Astrocyte (in vitro differentiated cells and primary cell): ENCODE data around the gene SLAMF6. TPM values are rescaled to one million over a fixed set of nuclear protein-coding genes. Genes with fewer than 3 reads are reported as not detected.
A peak's percentile ranks its signal among the peaks of the same experiment; 100 is the strongest.

Experiments
- DNase-seq: peaks from one replicate; pipeline ENCODE4 v3.0.0-alpha.2; 2010; ENCODE audit warnings: low read depth
- FAIRE-seq: peaks from 2 replicates; lab custom pipeline; 2011; peaks lifted over from hg19 to GRCh38; lab: Jason Lieb, UNC
- H2AFZ ChIP-seq: 2 replicates; pipeline ENCODE4 v1.6.0; 2012; ENCODE audit warnings: low read depth, low read length, inconsistent platforms
- H3K27ac ChIP-seq: 2 replicates; pipeline ENCODE4 v1.5.1; 2011; ENCODE audit warnings: low read depth, low read length, inconsistent platforms
- H3K27me3 ChIP-seq: 2 replicates; pipeline ENCODE4 v1.6.0; 2011; ENCODE audit warnings: low read length, inconsistent platforms; ENCODE audit not compliant: insufficient read depth
- H3K36me3 ChIP-seq: 2 replicates; pipeline ENCODE4 v1.5.1; 2011; ENCODE audit warnings: low read length, inconsistent platforms; ENCODE audit not compliant: insufficient read depth
- H3K4me1 ChIP-seq: 2 replicates; pipeline ENCODE4 v1.5.1; 2011; ENCODE audit warnings: low read length, inconsistent platforms; ENCODE audit not compliant: insufficient read depth
- H3K4me2 ChIP-seq: 2 replicates; pipeline ENCODE4 v1.6.0; 2012; ENCODE audit warnings: low read length, inconsistent platforms
- H3K4me3 ChIP-seq: 2 replicates; pipeline ENCODE4 v1.5.1; 2011; ENCODE audit warnings: low read depth, mild to moderate bottlenecking, low read length, inconsistent platforms; ENCODE audit not compliant: insufficient read depth
- H3K79me2 ChIP-seq: 2 replicates; pipeline ENCODE4 v1.6.0; 2012; ENCODE audit warnings: mild to moderate bottlenecking, low read length, inconsistent platforms; ENCODE audit not compliant: insufficient read depth
- H3K9ac ChIP-seq: 2 replicates; pipeline ENCODE4 v1.6.0; 2012; ENCODE audit warnings: mild to moderate bottlenecking, low read length, inconsistent platforms
- H3K9me3 ChIP-seq: 2 replicates; pipeline ENCODE4 v1.5.1; 2012; ENCODE audit warnings: low read depth, mild to moderate bottlenecking, low read length, inconsistent platforms; ENCODE audit not compliant: insufficient read depth
- H4K20me1 ChIP-seq: 2 replicates; pipeline ENCODE4 v1.6.0; 2012; ENCODE audit warnings: low read length, inconsistent platforms; ENCODE audit not compliant: insufficient read depth
- H3K27ac Mint-ChIP-seq: one replicate; pipeline ENCODE4 v1.8.0; 2021; ENCODE audit warnings: mild to moderate bottlenecking, mixed read lengths; ENCODE audit not compliant: unreplicated experiment
- H3K27me3 Mint-ChIP-seq: one replicate; pipeline ENCODE4 v1.8.0; 2021; ENCODE audit warnings: low read depth, mixed read lengths; ENCODE audit not compliant: unreplicated experiment
- H3K36me3 Mint-ChIP-seq: one replicate; pipeline ENCODE4 v1.8.0; 2021; ENCODE audit warnings: low read depth, mixed read lengths; ENCODE audit not compliant: unreplicated experiment
- H3K4me1 Mint-ChIP-seq: one replicate; pipeline ENCODE4 v1.8.0; 2021; ENCODE audit warnings: low read depth, mixed read lengths; ENCODE audit not compliant: unreplicated experiment
- H3K4me3 Mint-ChIP-seq: one replicate; pipeline ENCODE4 v1.8.0; 2021; ENCODE audit warnings: mild to moderate bottlenecking, moderate library complexity, mixed read lengths; ENCODE audit not compliant: unreplicated experiment
- H3K9me3 Mint-ChIP-seq: one replicate; pipeline ENCODE4 v1.8.0; 2021; ENCODE audit warnings: mild to moderate bottlenecking, mixed read lengths; ENCODE audit not compliant: unreplicated experiment
- EZH2 ChIP-seq: IDR thresholded peaks from 2 replicates; pipeline ENCODE4 v1.6.1; 2012; ENCODE audit warnings: mild to moderate bottlenecking, low read length, inconsistent platforms; ENCODE audit not compliant: insufficient read depth
- total RNA-seq: library from RNA; stranded (reverse); gene quantifications from 2 replicates; pipeline ENCODE4 v1.2.1, GENCODE V29; 2021
- TF ChIP-seq, protein P1 (sequence below): IDR thresholded peaks from 2 replicates; pipeline ENCODE4 v1.5.1; 2011; ENCODE audit warnings: low read depth, mild to moderate bottlenecking, inconsistent platforms, low read length, moderate library complexity; ENCODE audit not compliant: insufficient read depth

SLAMF6 gene
- total RNA-seq, 1 donor from 2014 or later, result not detected

DNA sequence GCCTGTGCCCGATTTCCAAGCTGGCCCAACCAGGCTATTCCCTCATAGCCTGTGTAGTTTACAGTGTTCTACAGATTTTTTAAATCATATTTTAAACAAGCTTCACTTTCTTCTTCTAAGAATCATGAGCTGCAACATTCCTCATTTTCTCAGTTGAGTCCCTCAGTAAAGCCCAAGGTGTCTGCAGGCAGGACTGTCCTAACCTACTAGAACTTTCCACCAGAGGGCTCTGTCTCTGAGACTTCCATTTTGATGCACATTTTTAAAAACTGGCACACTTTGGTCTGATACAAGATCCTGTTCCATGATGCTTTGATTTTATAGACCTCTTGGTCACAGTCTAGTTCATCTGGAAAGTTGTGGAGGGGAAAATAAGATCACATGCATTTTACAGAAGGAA is 21.6 kb upstream of the SLAMF6 start:
- H3K36me3 Mint-ChIP-seq, result no peaks in the 10 kb centered on the region
- Histone ChIP-seq H3K27me3 (no peaks in the 10 kb centered on the region), H3K79me2 (no peaks in the 10 kb centered on the region), H4K20me1 (no peaks in the 10 kb centered on the region), H3K36me3 (no peaks in the 10 kb centered on the region), H3K4me3 (no peak overlapping the region), H3K4me2 (no peak overlapping the region), H3K27ac (no peak overlapping the region), H3K9me3 (no peaks in the 10 kb centered on the region), H2AFZ (no peak overlapping the region), H3K9ac (no peak overlapping the region), H3K4me1 (no peaks in the 10 kb centered on the region)
- no peak for FAIRE-seq
- H3K4me1 Mint-ChIP-seq, result peaks cover 26% of the 10 kb centered on the region
- H3K9me3 Mint-ChIP-seq, result no peaks in the 10 kb centered on the region
- peaks cover 8% of the 10 kb centered on the region for H3K27me3 Mint-ChIP-seq
- TF ChIP-seq, protein P1, sequence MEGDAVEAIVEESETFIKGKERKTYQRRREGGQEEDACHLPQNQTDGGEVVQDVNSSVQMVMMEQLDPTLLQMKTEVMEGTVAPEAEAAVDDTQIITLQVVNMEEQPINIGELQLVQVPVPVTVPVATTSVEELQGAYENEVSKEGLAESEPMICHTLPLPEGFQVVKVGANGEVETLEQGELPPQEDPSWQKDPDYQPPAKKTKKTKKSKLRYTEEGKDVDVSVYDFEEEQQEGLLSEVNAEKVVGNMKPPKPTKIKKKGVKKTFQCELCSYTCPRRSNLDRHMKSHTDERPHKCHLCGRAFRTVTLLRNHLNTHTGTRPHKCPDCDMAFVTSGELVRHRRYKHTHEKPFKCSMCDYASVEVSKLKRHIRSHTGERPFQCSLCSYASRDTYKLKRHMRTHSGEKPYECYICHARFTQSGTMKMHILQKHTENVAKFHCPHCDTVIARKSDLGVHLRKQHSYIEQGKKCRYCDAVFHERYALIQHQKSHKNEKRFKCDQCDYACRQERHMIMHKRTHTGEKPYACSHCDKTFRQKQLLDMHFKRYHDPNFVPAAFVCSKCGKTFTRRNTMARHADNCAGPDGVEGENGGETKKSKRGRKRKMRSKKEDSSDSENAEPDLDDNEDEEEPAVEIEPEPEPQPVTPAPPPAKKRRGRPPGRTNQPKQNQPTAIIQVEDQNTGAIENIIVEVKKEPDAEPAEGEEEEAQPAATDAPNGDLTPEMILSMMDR, result peak; percentile 14
- no peak for TF ChIP-seq EZH2
- no peak overlapping the region for H3K4me3 Mint-ChIP-seq
- no peak for DNase-seq
- H3K27ac Mint-ChIP-seq, result no peak overlapping the region

DNA sequence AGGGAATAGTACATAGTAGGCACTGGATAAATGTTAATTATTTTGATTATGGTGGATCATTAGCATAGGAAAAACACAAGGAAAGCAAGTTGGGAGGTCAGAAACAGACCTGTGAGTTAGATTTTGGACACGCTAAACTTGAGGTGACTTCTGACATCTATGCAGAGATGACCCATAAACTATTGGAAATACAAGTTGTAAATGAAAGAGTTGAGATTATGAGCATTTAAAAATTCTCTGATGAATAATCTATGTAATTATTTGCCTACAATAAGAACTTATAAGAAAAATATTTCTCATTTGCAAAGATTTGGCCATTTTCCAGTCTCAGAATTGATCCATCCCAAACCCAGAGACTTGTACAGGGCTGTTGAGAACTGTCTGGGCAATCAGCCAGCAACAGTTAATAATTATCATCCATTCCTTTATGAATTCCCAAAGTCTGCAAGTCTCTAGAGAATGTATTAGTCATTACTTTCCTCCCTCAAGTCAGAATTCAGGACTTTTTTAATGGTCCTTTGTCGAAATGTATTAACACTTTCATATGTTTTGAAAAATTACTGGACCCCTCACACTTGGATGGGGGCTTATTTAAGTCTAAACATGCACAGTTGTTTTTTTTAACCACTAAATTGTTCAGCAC is 19.4 kb upstream of the SLAMF6 start:
- Mint-ChIP-seq H3K27ac (peak overlapping the region; percentile 73), H3K36me3 (no peaks in the 10 kb centered on the region), H3K9me3 (no peaks in the 10 kb centered on the region), H3K4me1 (peaks cover 27% of the 10 kb centered on the region), H3K27me3 (no peaks in the 10 kb centered on the region), H3K4me3 (no peak overlapping the region)
- H3K4me2 ChIP-seq, result peak overlapping the region; percentile 20
- H3K4me1 ChIP-seq, result no peaks in the 10 kb centered on the region
- no peak overlapping the region for H2AFZ ChIP-seq
- H3K27ac ChIP-seq, result no peak overlapping the region
- DNase-seq, result no peak
- no peaks in the 10 kb centered on the region for H3K79me2 ChIP-seq
- TF ChIP-seq, protein P1, result no peak
- no peak for TF ChIP-seq EZH2
- no peaks in the 10 kb centered on the region for H3K36me3 ChIP-seq
- no peaks in the 10 kb centered on the region for H3K9me3 ChIP-seq
- no peak overlapping the region for H3K9ac ChIP-seq
- H3K27me3 ChIP-seq, result no peaks in the 10 kb centered on the region
- H4K20me1 ChIP-seq, result no peaks in the 10 kb centered on the region
- H3K4me3 ChIP-seq, result no peak overlapping the region
- FAIRE-seq, result no peak

DNA sequence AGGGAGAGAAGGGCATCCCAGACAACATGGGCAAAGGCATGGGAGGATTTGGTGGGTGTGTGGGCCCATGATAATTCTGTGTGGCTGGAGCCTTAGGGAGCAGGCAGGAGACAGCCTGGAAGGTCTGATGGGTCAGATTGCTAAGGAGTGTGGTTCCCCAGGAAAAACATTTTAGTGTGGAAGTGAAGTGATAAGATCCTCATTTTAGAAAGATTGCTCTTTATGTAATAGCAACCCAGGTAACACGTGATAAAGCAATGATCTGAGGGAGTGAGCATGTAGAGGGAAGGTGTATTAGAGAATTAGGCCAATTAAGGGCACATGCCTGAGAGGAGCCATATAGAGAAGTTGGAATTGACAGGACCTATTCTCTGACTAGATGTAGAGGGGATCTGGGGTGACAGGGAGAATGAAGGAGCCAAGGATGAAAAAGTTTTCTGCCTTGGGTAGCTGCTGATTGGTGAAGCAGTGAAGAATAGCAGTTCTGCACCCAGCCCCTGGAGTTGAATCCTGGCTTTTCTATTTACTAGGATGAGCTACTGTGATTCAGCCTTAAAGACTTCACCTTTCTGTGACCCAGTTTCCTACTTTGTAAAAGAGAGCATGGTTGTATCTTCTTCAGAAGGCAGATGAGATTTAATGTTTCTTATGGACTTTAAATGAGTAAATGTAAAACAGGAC is 18.7 kb upstream of the SLAMF6 start:
- peak overlapping the region; percentile 20 for H3K4me2 ChIP-seq
- FAIRE-seq (no peak), DNase-seq (no peak)
- H3K9me3 Mint-ChIP-seq, result no peaks in the 10 kb centered on the region
- no peaks in the 10 kb centered on the region for H3K36me3 Mint-ChIP-seq
- H3K27me3 ChIP-seq, result no peaks in the 10 kb centered on the region
- H3K4me1 Mint-ChIP-seq, result peaks cover 27% of the 10 kb centered on the region
- H3K79me2 ChIP-seq, result no peaks in the 10 kb centered on the region
- no peak overlapping the region for H3K27ac ChIP-seq
- H3K9me3 ChIP-seq, result no peaks in the 10 kb centered on the region
- H3K4me3 Mint-ChIP-seq, result no peak overlapping the region
- H2AFZ ChIP-seq, result no peak overlapping the region
- no peaks in the 10 kb centered on the region for H3K27me3 Mint-ChIP-seq
- H3K4me3 ChIP-seq, result no peak overlapping the region
- no peaks in the 10 kb centered on the region for H3K36me3 ChIP-seq
- H3K9ac ChIP-seq, result no peak overlapping the region
- H3K27ac Mint-ChIP-seq, result no peak overlapping the region
- TF ChIP-seq, protein P1, result no peak
- no peak for TF ChIP-seq EZH2
- no peaks in the 10 kb centered on the region for H4K20me1 ChIP-seq
- no peaks in the 10 kb centered on the region for H3K4me1 ChIP-seq
